Measurements from ENCODE around the gene CENPP.

Gene CENPP

GRCh38 chr9:92655896-92656536, 330.3 kb downstream of the CENPP start:
- no peak for FAIRE-seq
- no peak for DNase-seq (ENCODE audit: insufficient read length, low spot score)
- TF ChIP-seq POLR2A (IDR thresholded peaks at IDR 0.05; ENCODE audit: low read depth, low read length) = no peak

DNA sequence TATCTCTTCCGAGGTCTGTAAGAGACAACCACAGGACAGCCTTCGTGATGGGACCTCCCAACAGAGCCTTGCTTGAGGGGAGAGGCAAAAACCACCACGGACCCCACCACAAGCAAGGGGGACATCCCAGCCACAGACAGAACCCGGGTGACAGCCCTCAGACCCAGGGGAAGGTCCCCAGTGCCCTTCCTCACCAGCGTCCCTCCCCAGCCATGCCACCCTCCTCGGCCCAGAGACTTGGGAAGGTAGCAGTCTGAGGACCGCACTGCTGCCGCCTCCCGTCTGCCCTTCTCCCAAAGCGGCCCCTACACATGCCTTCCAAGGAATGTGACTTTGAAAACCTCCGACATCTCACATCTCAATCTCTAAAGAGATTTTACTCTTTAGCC, 330.8 kb downstream of the CENPP start:
- DNase-seq (ENCODE audit: insufficient read length, low spot score) (no peak), FAIRE-seq (no peak)
- no peak for TF ChIP-seq POLR2A (IDR thresholded peaks at IDR 0.05; ENCODE audit: low read depth, low read length)

- TF ChIP-seq POLR2A (IDR thresholded peaks at IDR 0.05; ENCODE audit: low read depth, low read length) = no peak
- FAIRE-seq (no peak), DNase-seq (ENCODE audit: insufficient read length, low spot score) (no peak)
These were observed 331.7 kb downstream of the CENPP start for GRCh38 chr9:92657296-92658094.

- DNase-seq (ENCODE audit: insufficient read length, low spot score) (no peak), FAIRE-seq (no peak)
- TF ChIP-seq POLR2A (IDR thresholded peaks at IDR 0.05; ENCODE audit: low read depth, low read length) = no peak
These were observed 332.4 kb downstream of the CENPP start for GRCh38 chr9:92658176-92658575.

GRCh38 chr9:92658611-92659010, 332.9 kb downstream of the CENPP start:
- FAIRE-seq = no peak
- DNase-seq (ENCODE audit: insufficient read length, low spot score) = no peak
- no peak for TF ChIP-seq POLR2A (IDR thresholded peaks at IDR 0.05; ENCODE audit: low read depth, low read length)

DNA sequence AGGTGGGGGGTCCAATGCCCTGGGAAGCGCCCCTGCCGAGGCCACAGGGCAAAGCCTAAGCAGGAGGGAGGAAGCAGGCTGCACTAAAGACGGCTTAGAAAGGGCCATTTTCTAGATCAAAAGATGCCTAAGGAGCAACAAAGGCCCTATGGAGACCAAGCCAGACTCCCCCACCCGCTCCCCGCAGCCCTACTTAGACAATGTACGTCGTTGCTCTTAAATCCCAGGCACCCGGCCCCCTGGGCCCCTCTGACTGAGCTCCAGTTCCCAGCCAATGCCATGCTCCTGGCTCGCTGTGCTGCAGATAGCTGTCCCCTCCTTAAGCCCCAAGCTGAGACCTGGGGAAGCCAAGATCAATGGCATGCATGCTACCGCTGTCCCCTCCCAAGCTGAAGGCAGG, 333.8 kb downstream of the CENPP start:
- no peak for DNase-seq (ENCODE audit: insufficient read length, low spot score)
- TF ChIP-seq POLR2A (IDR thresholded peaks at IDR 0.05; ENCODE audit: low read depth, low read length) = no peak
- no peak for FAIRE-seq

DNA sequence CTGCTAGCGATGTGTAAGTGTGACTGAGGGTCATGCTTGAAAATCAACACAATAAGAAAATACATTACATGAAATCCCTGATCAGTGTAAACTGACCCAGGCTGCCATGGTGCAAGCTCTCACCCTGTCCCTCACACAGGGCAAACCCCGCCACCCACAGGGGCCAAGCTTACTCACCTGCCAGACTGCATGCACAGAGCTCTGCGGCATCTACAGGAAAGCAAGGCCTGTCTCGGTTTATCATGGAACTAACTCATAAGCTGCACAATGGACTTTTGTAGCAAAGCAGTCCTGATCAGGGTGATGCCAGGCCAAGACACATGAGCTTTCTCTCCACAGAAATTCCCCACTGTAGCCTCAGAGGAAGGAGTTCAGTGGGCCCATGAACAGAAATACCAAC, 334.5 kb downstream of the CENPP start:
- FAIRE-seq = no peak
- no peak for DNase-seq (ENCODE audit: insufficient read length, low spot score)
- TF ChIP-seq POLR2A (IDR thresholded peaks at IDR 0.05; ENCODE audit: low read depth, low read length) = no peak

DNA sequence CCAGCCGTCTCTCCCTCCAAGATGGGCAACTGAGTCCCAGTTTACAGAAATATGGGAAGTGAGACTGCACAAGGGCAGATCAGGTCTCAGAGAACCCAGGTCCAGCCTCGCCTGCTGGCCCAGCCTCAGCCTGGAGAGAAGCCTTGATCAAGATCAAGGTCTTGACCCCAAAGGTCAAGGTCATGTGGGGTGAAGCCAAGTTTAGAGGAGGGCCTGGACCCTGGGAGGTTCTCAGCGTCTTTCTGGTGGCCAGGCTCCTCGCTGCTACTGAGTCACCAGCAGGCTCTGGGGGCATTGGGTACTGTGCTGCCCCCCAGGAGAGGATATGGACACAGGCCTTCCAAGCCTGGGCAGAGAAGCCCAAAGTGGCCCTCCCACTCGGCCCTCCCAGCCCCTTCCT, 335.4 kb downstream of the CENPP start:
- no peak for FAIRE-seq
- no peak for DNase-seq (ENCODE audit: insufficient read length, low spot score)
- no peak for TF ChIP-seq POLR2A (IDR thresholded peaks at IDR 0.05; ENCODE audit: low read depth, low read length)

- no peak for FAIRE-seq
- TF ChIP-seq POLR2A (IDR thresholded peaks at IDR 0.05; ENCODE audit: low read depth, low read length) = no peak
- DNase-seq (ENCODE audit: insufficient read length, low spot score) = no peak
These were observed 336.0 kb downstream of the CENPP start for GRCh38 chr9:92661743-92662142.

- no peak for TF ChIP-seq POLR2A (IDR thresholded peaks at IDR 0.05; ENCODE audit: low read depth, low read length)
- DNase-seq (ENCODE audit: insufficient read length, low spot score) = no peak
- no peak for FAIRE-seq
These were observed 337.4 kb downstream of the CENPP start for GRCh38 chr9:92663126-92663525.

GRCh38 chr9:92663951-92664350, 338.2 kb downstream of the CENPP start:
- no peak for TF ChIP-seq POLR2A (IDR thresholded peaks at IDR 0.05; ENCODE audit: low read depth, low read length)
- FAIRE-seq (no peak), DNase-seq (ENCODE audit: insufficient read length, low spot score) (no peak)

DNA sequence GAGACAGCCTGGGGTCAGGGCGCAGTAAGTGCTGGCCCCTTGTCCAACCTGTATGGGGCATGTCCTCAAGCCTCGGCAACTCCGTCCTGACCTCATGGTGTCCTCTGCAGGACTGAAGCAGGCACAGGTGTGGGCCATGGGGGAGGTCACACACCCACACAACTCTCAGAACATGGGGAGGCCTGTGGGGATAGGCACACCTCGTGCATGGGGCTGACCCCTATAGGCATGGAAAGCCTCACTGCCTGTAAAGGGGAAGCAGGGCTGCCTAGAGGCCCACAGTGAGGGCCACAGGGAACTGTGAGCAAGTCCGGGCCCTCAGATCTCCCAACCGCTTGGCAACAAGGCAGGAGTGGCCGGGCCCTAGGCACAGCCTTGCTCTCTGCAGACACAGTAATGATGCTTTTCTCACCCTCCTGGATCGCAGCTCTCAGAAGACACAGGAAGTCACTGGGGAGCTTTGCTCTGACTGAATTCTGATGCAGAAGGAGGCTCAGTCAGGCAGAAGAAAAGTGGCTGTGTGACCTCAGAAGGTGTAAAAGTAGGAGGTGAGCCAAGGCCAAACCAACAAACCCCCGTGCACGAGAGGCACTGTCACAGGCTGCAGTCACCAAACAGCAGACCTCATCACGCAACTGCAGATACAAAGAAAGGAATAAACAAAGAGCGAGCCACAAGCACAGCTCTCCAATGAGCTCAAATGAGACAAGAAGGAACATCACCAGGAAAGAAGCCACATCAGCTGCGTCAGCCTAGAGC, 338.8 kb downstream of the CENPP start:
- TF ChIP-seq POLR2A (IDR thresholded peaks at IDR 0.05; ENCODE audit: low read depth, low read length) = no peak
- no peak for FAIRE-seq
- DNase-seq (ENCODE audit: insufficient read length, low spot score) = no peak

DNA sequence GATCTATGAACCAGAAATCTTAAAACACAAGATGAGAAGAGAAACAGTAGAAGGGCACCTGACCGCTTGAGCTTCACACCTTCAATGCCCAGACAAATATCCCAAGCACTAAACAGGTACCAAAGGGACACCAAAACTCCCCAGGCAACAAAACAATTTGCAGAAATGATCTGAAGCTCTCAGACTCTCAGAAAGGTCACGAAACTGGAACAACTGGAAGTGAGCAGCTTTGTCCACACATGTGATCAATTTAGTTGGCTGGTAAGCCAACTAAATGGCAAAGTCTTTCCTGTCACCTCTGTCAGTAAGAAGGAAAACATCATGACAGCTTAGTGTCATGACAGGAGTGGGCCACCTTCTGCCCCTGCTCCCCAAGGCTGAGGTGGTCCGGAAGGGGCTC, 340.1 kb downstream of the CENPP start:
- FAIRE-seq = no peak
- DNase-seq (ENCODE audit: insufficient read length, low spot score) = no peak
- TF ChIP-seq POLR2A (IDR thresholded peaks at IDR 0.05; ENCODE audit: low read depth, low read length) = no peak

GRCh38 chr9:92666236-92666635, 340.5 kb downstream of the CENPP start:
- FAIRE-seq = no peak
- no peak for TF ChIP-seq POLR2A (IDR thresholded peaks at IDR 0.05; ENCODE audit: low read depth, low read length)

More at GRCh38 chr9:92666236-92666635, 340.5 kb downstream of the CENPP start:
- DNase-seq (ENCODE audit: insufficient read length, low spot score) = no peak

Data from H54 (cell line).